Measurements from ENCODE around the gene WDR74. TPM values are rescaled to one million over a fixed set of nuclear protein-coding genes. Genes with fewer than 3 reads are reported as not detected.
A peak's percentile ranks its signal among the peaks of the same experiment; 100 is the strongest.

The WDR74 gene
- total and polyA plus RNA-seq, 2 of the 13 experiments (the other 11 are each of a cell fraction or from before 2014, with no cell fraction given), result 77.0 to 83.3 TPM

DNA sequence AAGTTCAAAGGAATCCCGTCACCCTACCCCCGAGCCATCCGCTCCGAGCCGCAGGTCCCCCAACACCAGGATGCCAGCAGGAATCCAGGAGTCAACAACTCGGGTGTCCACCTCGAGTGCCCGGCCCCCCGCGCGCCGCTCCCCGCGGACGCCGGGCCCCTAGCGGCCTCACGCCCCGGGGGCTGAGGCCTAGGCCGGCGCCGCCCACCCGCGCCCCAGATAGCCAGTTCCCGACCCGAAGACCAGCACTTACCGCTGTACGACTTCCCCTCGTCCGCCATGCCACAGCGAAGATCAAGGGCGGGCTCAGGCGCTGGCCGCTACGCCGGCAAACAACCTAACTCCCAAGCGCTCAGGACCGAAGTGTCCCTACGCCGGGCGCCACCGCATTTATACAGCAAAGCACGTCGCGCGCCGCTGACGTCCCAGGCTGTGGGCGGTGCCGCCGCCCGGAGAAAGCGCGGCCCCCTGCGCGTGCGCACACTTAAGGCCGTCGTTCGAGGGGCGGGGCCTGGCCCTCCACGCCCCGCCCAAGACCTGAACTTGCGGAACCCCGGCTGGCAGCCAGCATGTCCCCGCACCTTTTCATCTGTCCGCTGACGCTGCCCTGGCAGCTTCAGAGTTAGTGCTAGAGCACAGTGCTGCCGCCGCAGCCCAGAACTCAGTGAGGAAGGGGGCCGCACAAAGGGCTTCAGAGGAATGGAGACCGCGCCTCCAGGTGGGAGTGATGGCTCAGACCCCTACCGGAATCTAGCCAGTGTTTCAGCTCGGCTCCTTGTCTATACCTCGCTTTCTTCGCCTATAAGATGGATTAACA is 34.1 kb downstream of the WDR74 start, which contains the start of gene NXF1 (continued):
- no peak for TF ChIP-seq U2AF2 (IDR thresholded peaks at IDR 0.05; ENCODE audit: low read depth, low read length)
- TF ChIP-seq SMC3 (IDR thresholded peaks at IDR 0.05; ENCODE audit: low read length), result no peak
- TF ChIP-seq, protein P1, sequence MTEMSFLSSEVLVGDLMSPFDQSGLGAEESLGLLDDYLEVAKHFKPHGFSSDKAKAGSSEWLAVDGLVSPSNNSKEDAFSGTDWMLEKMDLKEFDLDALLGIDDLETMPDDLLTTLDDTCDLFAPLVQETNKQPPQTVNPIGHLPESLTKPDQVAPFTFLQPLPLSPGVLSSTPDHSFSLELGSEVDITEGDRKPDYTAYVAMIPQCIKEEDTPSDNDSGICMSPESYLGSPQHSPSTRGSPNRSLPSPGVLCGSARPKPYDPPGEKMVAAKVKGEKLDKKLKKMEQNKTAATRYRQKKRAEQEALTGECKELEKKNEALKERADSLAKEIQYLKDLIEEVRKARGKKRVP (CRISPR knock-in tag; IDR thresholded peaks at IDR 0.05), result peak in 1 of 2 experiments; percentile 54; a peak in 1 of 4 replicates
- TF ChIP-seq JUN (CRISPR knock-in tag; IDR thresholded peaks at IDR 0.05), result peak; percentile 76
- peak; percentile 53; the same call in 1 of the 2 replicates for TF ChIP-seq BHLHE40 (IDR thresholded peaks at IDR 0.05; ENCODE audit: low read length)
- no peak for TF ChIP-seq MBNL3 (CRISPR knock-in tag; conservative IDR thresholded peaks at IDR 0.05)
- peak; percentile 95 for TF ChIP-seq GTF2F1 (IDR thresholded peaks at IDR 0.05; ENCODE audit: low read length)
- TF ChIP-seq ZNF550 (CRISPR knock-in tag; IDR thresholded peaks at IDR 0.05; ENCODE audit: borderline replicate concordance), result no peak
- TF ChIP-seq ZNF816 (CRISPR knock-in tag; IDR thresholded peaks at IDR 0.05; ENCODE audit: borderline replicate concordance), result peak; percentile 93
- TF ChIP-seq HOXA3 (CRISPR knock-in tag; IDR thresholded peaks at IDR 0.05), result peak; percentile 89
- TF ChIP-seq, protein P2, sequence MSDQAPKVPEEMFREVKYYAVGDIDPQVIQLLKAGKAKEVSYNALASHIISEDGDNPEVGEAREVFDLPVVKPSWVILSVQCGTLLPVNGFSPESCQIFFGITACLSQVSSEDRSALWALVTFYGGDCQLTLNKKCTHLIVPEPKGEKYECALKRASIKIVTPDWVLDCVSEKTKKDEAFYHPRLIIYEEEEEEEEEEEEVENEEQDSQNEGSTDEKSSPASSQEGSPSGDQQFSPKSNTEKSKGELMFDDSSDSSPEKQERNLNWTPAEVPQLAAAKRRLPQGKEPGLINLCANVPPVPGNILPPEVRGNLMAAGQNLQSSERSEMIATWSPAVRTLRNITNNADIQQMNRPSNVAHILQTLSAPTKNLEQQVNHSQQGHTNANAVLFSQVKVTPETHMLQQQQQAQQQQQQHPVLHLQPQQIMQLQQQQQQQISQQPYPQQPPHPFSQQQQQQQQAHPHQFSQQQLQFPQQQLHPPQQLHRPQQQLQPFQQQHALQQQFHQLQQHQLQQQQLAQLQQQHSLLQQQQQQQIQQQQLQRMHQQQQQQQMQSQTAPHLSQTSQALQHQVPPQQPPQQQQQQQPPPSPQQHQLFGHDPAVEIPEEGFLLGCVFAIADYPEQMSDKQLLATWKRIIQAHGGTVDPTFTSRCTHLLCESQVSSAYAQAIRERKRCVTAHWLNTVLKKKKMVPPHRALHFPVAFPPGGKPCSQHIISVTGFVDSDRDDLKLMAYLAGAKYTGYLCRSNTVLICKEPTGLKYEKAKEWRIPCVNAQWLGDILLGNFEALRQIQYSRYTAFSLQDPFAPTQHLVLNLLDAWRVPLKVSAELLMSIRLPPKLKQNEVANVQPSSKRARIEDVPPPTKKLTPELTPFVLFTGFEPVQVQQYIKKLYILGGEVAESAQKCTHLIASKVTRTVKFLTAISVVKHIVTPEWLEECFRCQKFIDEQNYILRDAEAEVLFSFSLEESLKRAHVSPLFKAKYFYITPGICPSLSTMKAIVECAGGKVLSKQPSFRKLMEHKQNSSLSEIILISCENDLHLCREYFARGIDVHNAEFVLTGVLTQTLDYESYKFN (CRISPR knock-in tag; conservative IDR thresholded peaks at IDR 0.05), result 0 out of 2 replicates have a peak, but pooled peaks have one; percentile 50
- peak; percentile 87 for TF ChIP-seq ZNF768 (CRISPR knock-in tag; IDR thresholded peaks at IDR 0.05)
- TF ChIP-seq MZF1 (CRISPR knock-in tag; IDR thresholded peaks at IDR 0.05; ENCODE audit: borderline replicate concordance), result 0 out of 2 replicates have a peak, but pooled peaks have one; percentile 71
- peak; percentile 90; the same call in 1 of the 2 replicates for TF ChIP-seq MYNN (CRISPR knock-in tag; IDR thresholded peaks at IDR 0.05; ENCODE audit: low read depth)
- peak; percentile 83 for TF ChIP-seq ZNF567 (CRISPR knock-in tag; IDR thresholded peaks at IDR 0.05; ENCODE audit: borderline replicate concordance)
- TF ChIP-seq, protein P3, sequence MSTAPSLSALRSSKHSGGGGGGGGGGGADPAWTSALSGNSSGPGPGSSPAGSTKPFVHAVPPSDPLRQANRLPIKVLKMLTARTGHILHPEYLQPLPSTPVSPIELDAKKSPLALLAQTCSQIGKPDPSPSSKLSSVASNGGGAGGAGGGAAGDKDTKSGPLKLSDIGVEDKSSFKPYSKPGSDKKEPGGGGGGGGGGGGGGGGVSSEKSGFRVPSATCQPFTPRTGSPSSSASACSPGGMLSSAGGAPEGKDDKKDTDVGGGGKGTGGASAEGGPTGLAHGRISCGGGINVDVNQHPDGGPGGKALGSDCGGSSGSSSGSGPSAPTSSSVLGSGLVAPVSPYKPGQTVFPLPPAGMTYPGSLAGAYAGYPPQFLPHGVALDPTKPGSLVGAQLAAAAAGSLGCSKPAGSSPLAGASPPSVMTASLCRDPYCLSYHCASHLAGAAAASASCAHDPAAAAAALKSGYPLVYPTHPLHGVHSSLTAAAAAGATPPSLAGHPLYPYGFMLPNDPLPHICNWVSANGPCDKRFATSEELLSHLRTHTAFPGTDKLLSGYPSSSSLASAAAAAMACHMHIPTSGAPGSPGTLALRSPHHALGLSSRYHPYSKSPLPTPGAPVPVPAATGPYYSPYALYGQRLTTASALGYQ (CRISPR knock-in tag; IDR thresholded peaks at IDR 0.05), result peak; percentile 45; the same call in 1 of the 2 replicates
- TF ChIP-seq CBX2 (IDR thresholded peaks at IDR 0.05; ENCODE audit: low read depth, low read length), result no peak
- no peak for TF ChIP-seq CBX2 (CRISPR knock-in tag; IDR thresholded peaks at IDR 0.05; ENCODE audit: low read depth)
- no peak for TF ChIP-seq SIX4 (CRISPR knock-in tag; IDR thresholded peaks at IDR 0.05)
- TF ChIP-seq, protein P4, sequence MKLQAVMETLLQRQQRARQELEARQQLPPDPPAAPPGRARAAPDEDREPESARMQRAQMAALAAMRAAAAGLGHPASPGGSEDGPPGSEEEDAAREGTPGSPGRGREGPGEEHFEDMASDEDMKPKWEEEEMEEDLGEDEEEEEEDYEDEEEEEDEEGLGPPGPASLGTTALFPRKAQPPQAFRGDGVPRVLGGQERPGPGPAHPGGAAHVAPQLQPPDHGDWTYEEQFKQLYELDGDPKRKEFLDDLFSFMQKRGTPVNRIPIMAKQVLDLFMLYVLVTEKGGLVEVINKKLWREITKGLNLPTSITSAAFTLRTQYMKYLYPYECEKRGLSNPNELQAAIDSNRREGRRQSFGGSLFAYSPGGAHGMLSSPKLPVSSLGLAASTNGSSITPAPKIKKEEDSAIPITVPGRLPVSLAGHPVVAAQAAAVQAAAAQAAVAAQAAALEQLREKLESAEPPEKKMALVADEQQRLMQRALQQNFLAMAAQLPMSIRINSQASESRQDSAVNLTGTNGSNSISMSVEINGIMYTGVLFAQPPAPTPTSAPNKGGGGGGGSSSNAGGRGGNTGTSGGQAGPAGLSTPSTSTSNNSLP (IDR thresholded peaks at IDR 0.05; ENCODE audit: low read depth, low read length), result no peak
- TF ChIP-seq NFE2 (CRISPR knock-in tag; IDR thresholded peaks at IDR 0.05), result no peak
- TF ChIP-seq MAFK (conservative IDR thresholded peaks at IDR 0.05 in 1 of 2, IDR thresholded peaks at IDR 0.05 in 1 of 2; ENCODE audit: low read length in 2 of 2), result no peak

Data from HepG2 (cell line).